Stimulated activated CD8-positive, alpha-beta memory T cell treated with anti-CD3 and anti-CD28 coated beads, Interleukin-7, amount 100 ng/mL, for 1 hour (primary cell): ENCODE measurements around the gene HLA-E.

Source experiments
- DNase-seq, 2 donors: peaks; one replicate each; pipeline ENCODE4 v3.0.0-alpha.2; 2020; ENCODE audit warnings: low read depth in 2 of 2

HLA-E gene

GRCh38 chr6:30541515-30542403 is 52.5 kb downstream of the HLA-E start:
- DNase-seq, result peak; percentile 68 to 69

DNA sequence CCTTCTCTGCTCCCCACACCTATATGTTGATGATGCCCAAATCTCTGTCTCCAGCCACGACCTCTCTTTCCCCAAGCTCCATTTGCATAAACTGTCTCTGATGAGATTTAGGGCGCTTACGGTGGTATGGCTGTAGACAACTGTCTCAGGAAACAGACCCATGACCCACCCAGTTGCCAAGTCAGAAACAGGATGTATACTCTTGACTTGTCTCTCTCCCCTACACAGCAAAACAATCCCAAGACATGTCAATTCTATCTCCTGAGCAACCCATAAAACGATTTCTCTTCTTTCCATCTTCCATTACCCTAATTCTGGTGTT is 53.1 kb downstream of the HLA-E start:
- no peak for DNase-seq

DNA sequence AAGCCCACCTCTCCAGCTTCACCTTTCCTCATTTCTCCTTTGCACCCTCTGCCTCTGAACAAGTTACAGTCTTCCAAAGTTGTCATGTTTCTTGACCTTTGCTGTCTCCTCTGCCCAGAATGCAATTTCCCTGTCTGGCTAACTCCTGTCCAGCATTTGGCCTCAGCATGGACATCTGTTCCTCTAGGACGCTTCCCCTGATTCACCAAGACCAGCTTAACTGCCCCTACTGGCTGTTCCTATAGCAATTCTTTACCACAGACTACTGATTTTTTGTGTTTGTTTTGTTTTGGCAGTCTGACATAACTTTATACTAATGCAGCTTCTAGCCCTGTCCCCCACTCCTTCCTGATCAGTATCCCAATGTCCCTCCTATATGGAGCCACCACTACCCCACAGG is 53.6 kb downstream of the HLA-E start:
- no peak for DNase-seq
